RWPE1 (cell line): ENCODE measurements around the gene LIN37.

Experiments
- CTCF ChIA-PET: fragments of 350-600 bp; sonication (Branson Sonifier 250); formaldehyde crosslinking; extraction: SDS; loops from one replicate; lab custom pipeline; 2021; lab: Yijun Ruan, JAX
- POLR2A ChIA-PET: fragments of 400-600 bp; formaldehyde crosslinking; extraction: SDS; loops from one replicate; lab custom pipeline; 2020; ENCODE audit warnings: antibody characterized with exemption; ENCODE audit not compliant: low non-redundant PET; lab: Yijun Ruan, JAX
- DNase-seq: peaks from one replicate; pipeline ENCODE4 v3.0.0; 2012; ENCODE audit warnings: low spot score
- H3K27ac ChIP-seq: fragments of 450-650 bp; 2 replicates; pipeline ENCODE4 v1.5.1; 2017
- CTCF ChIP-seq: fragments of 450-650 bp; conservative IDR thresholded peaks from 2 replicates; pipeline ENCODE4 v1.5.1; 2017; ENCODE audit warnings: low read depth, mild to moderate bottlenecking

LIN37 gene

GRCh38 chr19:35773020-35773806 is 24.8 kb downstream of the LIN37 start:
- H3K27ac ChIP-seq = no peak overlapping the region
- ChIA-PET CTCF (no interaction called here), POLR2A (interaction anchor here (0.6 kb wide), 1 partner anchor 36 kb away, joined by 4 read pairs; no protein-coding TSS in a partner anchor)
- TF ChIP-seq CTCF = no peak
- DNase-seq = peak; percentile 29

- POLR2A ChIA-PET = no interaction called here
- no peak for TF ChIP-seq CTCF
- no peak for DNase-seq
- CTCF ChIA-PET = no interaction called here
- peak overlapping the region; percentile 72; the same call in 1 of the 2 replicates for H3K27ac ChIP-seq
Measured at GRCh38 chr19:35774274-35775045, 26.1 kb downstream of the LIN37 start.

- CTCF ChIA-PET = no interaction called here
- DNase-seq = no peak
- no peak for TF ChIP-seq CTCF
- H3K27ac ChIP-seq = peak overlapping the region; percentile 72; the same call in 1 of the 2 replicates
- POLR2A ChIA-PET = no interaction called here
Measured at GRCh38 chr19:35775046-35775297, 26.6 kb downstream of the LIN37 start.

GRCh38 chr19:35775298-35776101 is 27.1 kb downstream of the LIN37 start, which contains the start of gene ARHGAP33:
Gene ARHGAP33, plus strand, starts transcription at chr19:35775564. Its CDS starts 95 bp downstream, at chr19:35775659.
- H3K27ac ChIP-seq = peak within 1 kb of the TSS; percentile 72
- ChIA-PET POLR2A (no interaction called here), CTCF (no interaction called here)
- TF ChIP-seq CTCF = no peak
- DNase-seq = peak; percentile 97

GRCh38 chr19:35776102-35776788 is 27.9 kb downstream of the LIN37 start:
- no peak for TF ChIP-seq CTCF
- peak overlapping the region; percentile 72 for H3K27ac ChIP-seq

More at GRCh38 chr19:35776102-35776788, 27.9 kb downstream of the LIN37 start:
- CTCF ChIA-PET = no interaction called here
- POLR2A ChIA-PET = interaction anchor here (0.6 kb wide), 2 partner anchors 14 to 66 kb away, joined by 3 read pairs; no protein-coding TSS in a partner anchor
- DNase-seq = no peak
